HG03139 (cell line): ENCODE data around the gene CCL17.

ENCODE experiments used
- ATAC-seq: cut with Tn5 transposase; IDR thresholded peaks from one replicate; pipeline ENCODE4 v1.9.1; 2021; ENCODE audit not compliant: unreplicated experiment

Gene CCL17

DNA sequence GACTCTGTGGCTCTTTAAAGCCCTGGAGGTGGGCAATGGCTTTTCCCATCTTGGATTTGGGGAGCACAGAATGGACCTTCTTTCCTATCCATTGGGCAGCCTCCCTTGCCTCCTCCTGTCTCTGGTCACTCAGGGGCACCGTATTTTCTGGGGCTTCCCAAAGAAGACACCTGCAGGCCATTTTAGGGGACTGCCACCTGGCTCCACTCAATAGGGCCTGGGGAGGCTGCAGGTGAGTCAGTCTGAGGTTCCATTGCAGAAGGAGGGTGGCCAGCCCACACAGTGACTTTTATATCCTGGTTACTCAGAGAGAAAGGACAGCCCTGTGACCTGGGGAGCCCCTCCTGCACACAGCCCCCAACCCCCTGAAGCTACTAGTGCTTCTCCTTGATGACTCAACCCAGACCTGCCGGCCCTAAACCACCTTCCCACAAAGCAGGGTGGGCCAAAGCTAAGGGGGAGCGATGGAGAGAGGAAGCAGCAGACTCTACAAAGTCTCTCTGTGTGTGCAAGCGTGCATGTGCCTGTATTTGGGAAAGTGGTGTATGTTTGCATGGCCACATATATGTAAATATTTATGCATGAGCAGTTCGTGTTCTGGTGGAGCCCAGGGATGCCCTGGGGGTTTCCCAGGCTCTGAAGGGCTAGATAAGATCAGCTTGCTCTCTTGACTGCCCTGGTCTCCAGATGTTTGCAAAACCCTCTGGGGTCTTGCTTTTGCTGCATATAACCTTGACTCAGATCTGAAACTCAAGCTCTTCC is 27.3 kb upstream of the CCL17 start:
- peak; percentile 62 for ATAC-seq

DNA sequence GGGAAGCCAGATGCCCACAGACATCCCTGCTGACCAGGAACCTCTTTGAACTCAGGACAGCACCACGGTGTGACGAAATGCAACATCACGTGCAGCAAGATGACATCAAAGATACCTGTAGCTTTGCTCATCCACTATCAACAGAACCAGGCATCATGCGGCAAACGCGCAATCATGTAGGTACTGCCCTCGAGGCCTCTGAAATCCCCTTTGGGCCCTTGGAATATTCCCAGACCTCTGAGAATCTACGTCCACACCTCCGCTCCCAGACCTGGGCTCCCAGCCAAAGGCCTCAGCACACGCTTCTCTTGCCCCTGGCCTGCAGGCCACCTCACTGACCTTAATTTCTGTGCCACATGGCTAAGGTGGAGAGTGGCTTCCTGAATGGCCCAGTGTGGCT is 25.0 kb upstream of the CCL17 start:
- no peak for ATAC-seq

DNA sequence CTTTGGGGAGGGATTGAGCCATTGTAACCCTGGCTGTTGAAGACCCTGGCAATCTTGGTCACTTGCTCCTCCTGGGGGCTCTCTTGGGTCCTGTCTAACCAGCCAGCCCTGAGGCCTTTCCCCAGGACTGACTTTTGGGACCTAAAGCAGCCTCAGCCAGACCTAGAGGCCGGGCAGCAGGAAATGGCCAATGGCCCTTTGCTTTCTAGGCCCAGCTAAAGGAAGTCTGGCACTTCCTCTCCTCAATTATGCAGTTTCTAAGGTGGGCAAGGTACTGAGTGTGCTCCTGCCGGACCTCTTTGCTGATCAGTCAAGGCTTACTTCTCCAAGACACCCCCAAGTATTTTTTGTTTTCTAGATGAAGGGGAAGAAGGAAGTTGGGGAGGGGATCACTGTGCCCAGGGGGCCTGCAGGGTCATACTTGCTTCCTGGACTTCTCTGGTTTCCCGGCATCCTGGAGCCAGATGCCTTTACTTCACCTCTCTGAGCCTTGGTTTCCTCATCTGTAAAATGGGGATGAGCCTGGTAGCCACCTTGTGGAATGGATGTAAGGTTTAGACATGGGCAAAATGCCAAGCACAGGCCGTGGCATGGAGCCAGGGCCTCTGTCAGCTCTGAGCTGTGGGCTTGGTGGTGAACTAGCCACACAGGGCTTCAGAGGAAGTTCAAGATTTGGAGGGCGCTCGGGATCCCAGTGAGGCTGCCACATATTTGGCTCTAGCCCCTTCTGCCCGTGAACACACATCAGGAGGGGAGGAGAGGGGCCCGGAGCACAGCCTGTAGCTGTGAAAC is 23.7 kb upstream of the CCL17 start:
- no peak for ATAC-seq

DNA sequence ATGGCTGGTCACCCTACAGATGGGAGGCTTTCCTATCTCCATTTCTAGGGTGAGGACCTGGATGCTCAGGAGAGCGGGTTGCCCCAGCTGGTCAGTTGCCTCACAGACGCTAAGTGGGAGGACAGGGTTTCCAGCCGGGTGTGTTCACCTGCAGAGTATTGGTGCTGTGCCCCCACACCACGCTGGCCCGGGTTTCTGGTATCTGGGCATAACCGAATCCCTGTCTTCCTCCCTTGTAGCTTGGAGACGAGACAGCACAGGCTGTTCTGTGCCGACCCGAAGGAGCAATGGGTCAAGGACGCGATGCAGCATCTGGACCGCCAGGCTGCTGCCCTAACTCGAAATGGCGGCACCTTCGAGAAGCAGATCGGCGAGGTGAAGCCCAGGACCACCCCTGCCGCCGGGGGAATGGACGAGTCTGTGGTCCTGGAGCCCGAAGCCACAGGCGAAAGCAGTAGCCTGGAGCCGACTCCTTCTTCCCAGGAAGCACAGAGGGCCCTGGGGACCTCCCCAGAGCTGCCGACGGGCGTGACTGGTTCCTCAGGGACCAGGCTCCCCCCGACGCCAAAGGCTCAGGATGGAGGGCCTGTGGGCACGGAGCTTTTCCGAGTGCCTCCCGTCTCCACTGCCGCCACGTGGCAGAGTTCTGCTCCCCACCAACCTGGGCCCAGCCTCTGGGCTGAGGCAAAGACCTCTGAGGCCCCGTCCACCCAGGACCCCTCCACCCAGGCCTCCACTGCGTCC is 22.6 kb upstream of the CCL17 start:
- ATAC-seq = no peak

DNA sequence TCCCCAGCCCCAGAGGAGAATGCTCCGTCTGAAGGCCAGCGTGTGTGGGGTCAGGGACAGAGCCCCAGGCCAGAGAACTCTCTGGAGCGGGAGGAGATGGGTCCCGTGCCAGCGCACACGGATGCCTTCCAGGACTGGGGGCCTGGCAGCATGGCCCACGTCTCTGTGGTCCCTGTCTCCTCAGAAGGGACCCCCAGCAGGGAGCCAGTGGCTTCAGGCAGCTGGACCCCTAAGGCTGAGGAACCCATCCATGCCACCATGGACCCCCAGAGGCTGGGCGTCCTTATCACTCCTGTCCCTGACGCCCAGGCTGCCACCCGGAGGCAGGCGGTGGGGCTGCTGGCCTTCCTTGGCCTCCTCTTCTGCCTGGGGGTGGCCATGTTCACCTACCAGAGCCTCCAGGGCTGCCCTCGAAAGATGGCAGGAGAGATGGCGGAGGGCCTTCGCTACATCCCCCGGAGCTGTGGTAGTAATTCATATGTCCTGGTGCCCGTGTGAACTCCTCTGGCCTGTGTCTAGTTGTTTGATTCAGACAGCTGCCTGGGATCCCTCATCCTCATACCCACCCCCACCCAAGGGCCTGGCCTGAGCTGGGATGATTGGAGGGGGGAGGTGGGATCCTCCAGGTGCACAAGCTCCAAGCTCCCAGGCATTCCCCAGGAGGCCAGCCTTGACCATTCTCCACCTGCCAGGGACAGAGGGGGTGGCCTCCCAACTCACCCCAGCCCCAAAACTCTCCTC is 21.9 kb upstream of the CCL17 start:
- no peak for ATAC-seq

DNA sequence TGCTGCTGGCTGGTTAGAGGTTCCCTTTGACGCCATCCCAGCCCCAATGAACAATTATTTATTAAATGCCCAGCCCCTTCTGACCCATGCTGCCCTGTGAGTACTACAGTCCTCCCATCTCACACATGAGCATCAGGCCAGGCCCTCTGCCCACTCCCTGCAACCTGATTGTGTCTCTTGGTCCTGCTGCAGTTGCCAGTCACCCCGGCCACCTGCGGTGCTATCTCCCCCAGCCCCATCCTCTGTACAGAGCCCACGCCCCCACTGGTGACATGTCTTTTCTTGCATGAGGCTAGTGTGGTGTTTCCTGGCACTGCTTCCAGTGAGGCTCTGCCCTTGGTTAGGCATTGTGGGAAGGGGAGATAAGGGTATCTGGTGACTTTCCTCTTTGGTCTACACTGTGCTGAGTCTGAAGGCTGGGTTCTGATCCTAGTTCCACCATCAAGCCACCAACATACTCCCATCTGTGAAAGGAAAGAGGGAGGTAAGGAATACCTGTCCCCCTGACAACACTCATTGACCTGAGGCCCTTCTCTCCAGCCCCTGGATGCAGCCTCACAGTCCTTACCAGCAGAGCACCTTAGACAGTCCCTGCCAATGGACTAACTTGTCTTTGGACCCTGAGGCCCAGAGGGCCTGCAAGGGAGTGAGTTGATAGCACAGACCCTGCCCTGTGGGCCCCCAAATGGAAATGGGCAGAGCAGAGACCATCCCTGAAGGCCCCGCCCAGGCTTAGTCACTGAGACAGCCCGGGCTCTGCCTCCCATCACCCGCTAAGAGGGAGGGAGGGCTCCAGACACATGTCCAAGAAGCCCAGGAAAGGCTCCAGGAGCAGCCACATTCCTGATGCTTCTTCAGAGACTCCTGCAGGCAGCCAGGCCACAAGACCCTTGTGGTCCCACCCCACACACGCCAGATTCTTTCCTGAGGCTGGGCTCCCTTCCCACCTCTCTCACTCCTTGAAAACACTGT is 21.0 kb upstream of the CCL17 start:
- ATAC-seq = no peak

DNA sequence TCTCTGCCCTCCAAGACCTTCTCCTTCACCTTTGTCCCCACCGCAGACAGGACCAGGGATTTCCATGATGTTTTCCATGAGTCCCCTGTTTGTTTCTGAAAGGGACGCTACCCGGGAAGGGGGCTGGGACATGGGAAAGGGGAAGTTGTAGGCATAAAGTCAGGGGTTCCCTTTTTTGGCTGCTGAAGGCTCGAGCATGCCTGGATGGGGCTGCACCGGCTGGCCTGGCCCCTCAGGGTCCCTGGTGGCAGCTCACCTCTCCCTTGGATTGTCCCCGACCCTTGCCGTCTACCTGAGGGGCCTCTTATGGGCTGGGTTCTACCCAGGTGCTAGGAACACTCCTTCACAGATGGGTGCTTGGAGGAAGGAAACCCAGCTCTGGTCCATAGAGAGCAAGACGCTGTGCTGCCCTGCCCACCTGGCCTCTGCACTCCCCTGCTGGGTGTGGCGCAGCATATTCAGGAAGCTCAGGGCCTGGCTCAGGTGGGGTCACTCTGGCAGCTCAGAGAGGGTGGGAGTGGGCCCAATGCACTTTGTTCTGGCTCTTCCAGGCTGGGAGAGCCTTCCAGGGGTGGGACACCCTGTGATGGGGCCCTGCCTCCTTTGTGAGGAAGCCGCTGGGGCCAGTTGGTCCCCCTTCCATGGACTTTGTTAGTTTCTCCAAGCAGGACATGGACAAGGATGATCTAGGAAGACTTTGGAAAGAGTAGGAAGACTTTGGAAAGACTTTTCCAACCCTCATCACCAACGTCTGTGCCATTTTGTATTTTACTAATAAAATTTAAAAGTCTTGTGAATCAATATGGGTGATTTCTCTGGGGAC is 20.1 kb upstream of the CCL17 start:
- no peak for ATAC-seq

DNA sequence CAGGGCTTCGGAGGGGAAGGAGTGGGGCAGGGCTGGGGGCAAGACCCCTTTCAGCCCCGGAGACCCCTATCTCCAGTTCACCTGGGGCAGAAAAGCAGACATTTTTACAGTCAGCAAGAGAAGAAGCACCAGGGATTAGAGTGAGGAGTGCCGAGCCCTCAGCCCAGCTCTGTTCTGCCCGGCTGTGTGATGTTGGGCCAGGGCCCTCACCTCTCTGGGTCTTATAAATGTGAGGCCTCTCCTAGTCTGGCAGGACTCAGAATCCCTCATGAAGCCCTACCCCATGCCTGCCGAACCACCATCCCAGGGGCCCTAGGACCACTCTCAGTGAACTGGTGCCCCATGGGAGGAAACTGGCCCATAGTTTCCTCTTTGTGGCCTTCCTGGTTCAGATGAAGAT is 19.5 kb upstream of the CCL17 start:
- no peak for ATAC-seq

DNA sequence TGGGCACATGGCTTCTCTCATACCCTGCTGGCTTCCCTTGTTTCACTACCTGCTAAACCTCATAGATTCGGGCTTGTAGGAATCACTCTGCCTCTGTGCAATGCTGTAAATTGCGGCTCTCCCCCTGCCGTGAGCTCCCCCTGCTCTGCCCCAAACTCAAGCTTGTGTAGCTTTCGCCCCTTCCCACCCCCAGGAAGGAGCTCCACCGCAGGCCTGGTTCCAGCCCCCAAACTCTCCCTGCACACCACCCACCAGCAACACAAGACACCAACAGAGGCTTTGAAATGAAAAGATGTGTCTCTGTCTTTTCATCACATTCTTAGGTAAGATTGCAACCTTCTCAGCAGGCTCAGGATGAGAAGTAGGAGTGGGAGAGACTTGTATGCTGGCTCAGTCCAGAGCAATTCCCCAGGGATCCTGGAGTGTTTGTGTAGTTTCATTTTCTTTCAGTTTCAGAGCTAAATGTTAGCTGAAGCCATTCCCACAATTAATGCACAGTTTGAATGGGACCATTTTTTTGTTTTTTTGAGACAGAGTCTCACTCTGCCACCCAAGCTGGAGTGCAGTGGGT is 18.1 kb upstream of the CCL17 start:
- ATAC-seq = no peak

DNA sequence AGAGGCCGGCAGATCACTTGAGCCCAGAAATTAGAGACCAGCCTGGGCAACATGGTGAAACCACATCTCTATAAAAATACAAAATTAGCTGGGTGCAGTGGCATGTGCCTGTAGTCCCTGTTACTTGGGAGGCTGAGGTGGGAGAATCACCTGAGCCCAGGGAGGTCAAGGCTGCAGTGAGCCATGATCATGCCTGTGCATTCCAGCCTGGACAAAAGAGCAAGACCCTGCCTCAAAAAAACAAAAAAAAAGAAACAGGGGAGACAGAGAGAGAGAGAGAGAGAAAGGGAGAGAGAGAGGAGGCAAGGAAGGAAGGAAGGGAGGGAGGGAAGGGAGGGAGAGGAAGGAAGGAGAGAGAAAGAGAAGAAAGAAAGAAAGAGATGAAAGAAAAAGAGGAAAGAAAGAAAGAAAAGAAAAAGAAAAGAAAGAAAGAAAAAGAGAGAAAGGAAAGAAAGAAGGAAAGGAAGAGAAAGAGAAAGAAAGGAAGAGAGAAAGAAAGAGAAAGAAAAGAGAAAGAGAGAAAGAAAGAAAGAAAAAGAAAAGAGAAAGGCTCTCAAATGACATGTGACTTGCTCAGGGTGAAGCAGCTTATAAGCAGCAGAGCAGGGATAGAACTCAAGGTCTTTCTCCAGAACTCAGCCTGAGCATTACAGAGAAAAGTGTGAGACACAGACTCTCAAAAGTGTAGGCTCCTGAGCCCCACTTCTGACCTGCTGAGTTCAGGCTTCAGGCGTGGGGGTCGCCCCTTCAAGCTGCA is 16.8 kb upstream of the CCL17 start:
- no peak for ATAC-seq

DNA sequence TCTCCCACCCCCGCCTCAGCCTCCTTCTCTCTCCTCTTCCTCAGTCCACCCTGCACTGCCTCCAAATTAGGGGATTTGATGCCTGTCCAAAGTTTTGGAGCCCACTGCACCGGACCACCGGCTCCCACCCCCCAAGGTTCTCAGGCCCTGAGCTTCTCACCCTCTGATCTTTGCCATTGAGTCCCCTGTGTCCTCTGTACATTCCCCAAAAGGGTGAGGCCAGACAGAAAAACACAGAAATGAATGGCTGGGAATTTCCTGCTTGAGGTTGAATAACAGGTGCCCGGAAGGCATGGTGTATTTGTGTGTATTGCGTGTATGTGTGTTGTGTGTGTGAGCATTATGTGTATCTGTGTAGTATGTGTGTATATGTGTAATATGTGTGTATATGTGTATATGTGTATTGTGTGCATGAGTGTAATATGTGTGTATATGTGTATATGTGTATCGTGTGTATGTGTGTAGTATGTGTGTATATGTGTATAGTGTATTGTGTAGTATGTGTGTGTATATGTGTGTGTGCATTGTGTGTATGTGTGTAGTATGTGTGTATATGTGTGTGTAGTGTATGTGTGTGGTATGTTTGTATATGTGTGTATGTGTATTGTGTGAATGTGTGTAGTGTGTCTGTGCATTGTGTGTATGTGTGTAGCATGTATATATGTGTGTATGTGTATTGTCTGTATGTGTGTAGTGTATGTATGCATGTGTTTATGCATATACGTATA is 16.0 kb upstream of the CCL17 start:
- no peak for ATAC-seq

DNA sequence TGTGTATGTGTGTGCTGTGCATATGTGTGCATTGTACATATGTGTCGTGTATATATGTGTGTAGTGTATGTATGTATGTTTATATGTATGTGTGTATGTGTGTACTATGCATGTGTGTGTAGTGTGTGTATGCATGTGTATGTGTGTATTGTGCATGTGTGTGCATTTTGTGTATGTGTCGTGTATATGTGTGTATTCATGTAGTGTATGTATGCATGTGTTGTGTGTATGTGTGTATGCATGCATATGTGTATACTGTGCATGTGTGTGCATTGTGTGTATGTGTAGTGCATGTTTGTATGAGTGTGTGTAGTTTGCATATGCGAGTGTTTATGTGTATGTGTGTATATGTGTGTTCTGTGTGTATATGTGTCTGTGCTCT is 15.5 kb upstream of the CCL17 start:
- no peak for ATAC-seq

DNA sequence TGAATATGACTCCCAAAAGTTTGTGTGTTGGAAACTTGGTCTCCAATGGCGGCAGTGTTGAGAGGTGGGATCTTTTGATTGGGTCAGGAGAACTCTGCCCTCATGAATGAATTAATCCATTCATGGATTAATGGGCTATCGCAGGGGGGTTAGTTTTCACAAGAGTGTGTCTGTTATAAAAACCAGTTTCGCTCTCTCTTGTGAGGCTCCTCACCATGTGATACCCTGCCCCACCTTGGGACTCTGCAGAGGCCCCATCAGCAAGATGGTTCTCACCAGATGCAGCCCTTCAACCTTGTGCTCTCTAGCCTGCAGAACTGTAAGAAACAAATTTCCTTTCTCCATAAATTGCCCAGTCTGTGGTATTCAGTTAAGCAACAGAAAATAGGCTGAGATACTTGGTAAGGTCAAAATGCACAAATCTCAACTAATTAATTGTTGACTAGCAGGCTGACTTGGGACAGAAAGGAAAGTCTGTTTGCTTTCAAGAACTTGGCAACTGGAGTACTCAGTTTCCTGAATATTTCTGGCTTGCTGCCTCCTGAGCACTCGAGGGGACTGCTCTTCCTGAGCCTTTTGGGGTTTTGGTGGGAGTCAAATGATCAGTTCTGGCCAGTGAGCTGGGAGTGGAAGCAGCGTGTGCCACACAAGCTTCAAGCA is 13.8 kb upstream of the CCL17 start:
- ATAC-seq = no peak

DNA sequence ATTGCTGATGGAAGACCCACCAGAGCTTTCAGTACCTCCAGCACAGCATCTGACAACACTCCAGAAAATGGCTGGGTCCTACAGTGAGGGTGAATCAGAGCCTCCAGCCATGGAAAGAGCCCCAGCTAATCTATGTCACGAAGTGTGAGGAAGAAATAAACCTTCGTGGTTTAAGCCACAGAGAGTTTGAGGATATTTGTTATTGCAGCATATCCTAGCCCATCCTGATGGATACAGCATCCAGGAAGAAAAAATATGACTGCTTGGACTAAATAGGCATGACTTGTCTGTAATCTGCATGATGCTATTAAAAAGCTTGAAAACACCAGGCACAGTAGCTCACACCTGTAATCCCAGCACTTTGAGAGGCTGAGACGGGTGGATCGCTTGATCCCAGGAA is 13.3 kb upstream of the CCL17 start:
- ATAC-seq = no peak

DNA sequence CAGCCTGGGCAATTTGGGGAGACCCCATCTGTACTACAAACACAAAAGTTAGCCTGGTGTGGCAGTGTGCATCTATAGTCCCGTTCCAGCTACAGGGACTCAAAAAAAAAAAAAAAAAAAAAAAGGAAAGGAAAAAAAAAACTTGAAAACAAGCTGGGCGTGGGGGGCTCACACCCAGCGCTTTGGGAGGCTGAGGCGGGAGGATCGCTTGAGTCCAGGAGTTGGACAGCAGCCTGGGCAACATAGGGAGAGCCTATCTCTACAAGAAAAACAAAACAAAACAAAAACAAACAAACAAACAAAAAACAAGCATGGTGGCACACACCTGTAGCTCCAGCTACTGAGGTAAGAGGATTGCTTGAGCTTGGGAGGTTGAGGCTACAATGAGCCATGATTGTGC is 12.9 kb upstream of the CCL17 start:
- no peak for ATAC-seq

DNA sequence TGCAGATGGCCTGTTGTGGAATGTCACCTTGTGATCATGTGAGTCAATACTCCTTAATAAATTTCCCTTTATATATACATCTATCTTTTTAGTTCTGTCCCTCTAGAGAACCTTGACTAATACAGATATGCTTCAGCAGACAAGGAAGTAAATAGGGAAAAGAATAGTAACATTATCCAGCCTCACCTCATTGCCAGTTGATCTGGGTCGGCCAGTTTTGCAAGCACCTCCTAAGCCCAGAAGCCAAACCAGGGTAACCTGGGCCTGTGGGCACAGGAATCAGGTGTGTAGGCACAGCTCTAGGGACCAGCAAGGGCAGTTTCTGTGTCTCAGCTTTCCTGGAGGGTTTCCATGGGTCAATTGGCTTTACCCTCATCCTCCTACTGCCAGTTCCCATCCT is 11.9 kb upstream of the CCL17 start:
- no peak for ATAC-seq

DNA sequence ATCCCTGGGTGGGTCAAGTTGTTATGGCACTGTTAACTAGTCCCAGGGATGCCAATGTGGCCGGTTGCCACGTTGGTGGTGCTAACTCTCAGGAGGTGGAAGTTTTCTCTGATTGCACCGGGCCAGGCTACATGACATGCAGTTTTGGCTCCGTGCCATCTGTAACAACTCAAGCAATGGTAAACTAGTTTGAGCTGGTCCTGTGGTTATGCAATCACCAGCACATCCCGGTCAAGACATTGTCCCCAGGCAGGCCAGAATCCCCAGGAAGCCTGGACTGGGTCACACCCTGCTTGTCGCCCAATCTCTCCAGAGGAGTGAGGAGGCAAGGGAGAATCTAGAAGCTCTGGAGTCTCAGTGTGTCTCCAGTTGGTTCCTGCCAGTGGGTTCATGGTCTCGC is 10.1 kb upstream of the CCL17 start:
- ATAC-seq = no peak
